SK-N-SH (cell line): ENCODE results near the gene NR5A2.

Source experiments
- CHD2 ChIP-seq: fragments of 150-350 bp; IDR thresholded peaks from 2 replicates; pipeline ENCODE4 v1.6.1; 2018; ENCODE audit warnings: low read length; ENCODE audit not compliant: partially characterized antibody
- CTCF ChIP-seq: fragments of 200-600 bp; sonication (generic); IDR thresholded peaks from 2 replicates; pipeline ENCODE4 v1.6.1; 2017; ENCODE audit warnings: antibody characterized with exemption, mild to moderate bottlenecking, moderate library complexity
- EP300 ChIP-seq, 2 experiments: IDR thresholded peaks; 2 replicates each; pipeline versions ENCODE4 v1.4.0 to v1.6.1; 2012; ENCODE audit warnings: borderline replicate concordance in 1 of 2, low read depth in 1 of 2, low read length in 1 of 2
- EZH2phosphoT487 ChIP-seq: fragments of 200-600 bp; sonication (generic); IDR thresholded peaks from 2 replicates; pipeline ENCODE4 v1.6.1; 2017; ENCODE audit warnings: low read depth, mixed run types, mild to moderate bottlenecking, antibody characterized with exemption, moderate library complexity, borderline replicate concordance
- GABPA ChIP-seq: IDR thresholded peaks from 2 replicates; pipeline ENCODE4 v1.4.0; 2012; ENCODE audit warnings: low read depth, mild to moderate bottlenecking
- POLR2AphosphoS5 ChIP-seq: IDR thresholded peaks from 2 replicates; pipeline ENCODE4 v1.6.1; 2012; ENCODE audit warnings: low read depth, low read length
- RAD21 ChIP-seq: IDR thresholded peaks from 2 replicates; pipeline ENCODE4 v1.6.1; 2012; ENCODE audit warnings: mild to moderate bottlenecking, low read length
- RCOR1 ChIP-seq: fragments of 150-350 bp; IDR thresholded peaks from 2 replicates; pipeline ENCODE4 v1.6.1; 2017; ENCODE audit warnings: antibody characterized with exemption, low read length
- SIN3A ChIP-seq: IDR thresholded peaks from 2 replicates; pipeline ENCODE4 v1.6.1; 2012; ENCODE audit warnings: low read depth, mild to moderate bottlenecking, low read length, moderate library complexity, borderline replicate concordance
- TAF1 ChIP-seq: IDR thresholded peaks from 2 replicates; pipeline ENCODE4 v1.6.1; 2012; ENCODE audit warnings: low read depth, mild to moderate bottlenecking, low read length, moderate library complexity, borderline replicate concordance
- TF ChIP-seq, protein P1 (sequence below): fragments of 150-350 bp; IDR thresholded peaks from 2 replicates; pipeline ENCODE4 v1.6.1; 2017; ENCODE audit warnings: antibody characterized with exemption, low read length, low read depth, borderline replicate concordance
- TF ChIP-seq, protein P2 (sequence below): IDR thresholded peaks from 2 replicates; pipeline ENCODE4 v1.4.0; 2012; ENCODE audit warnings: low read depth, borderline replicate concordance
- TF ChIP-seq, protein P3 (sequence below): IDR thresholded peaks from 2 replicates; pipeline ENCODE4 v1.4.0; 2012; ENCODE audit warnings: low read depth
- TF ChIP-seq, protein P4 (sequence below): IDR thresholded peaks from 2 replicates; pipeline ENCODE4 v1.6.1; 2012; ENCODE audit warnings: mild to moderate bottlenecking, low read depth, low read length, moderate library complexity

DNA sequence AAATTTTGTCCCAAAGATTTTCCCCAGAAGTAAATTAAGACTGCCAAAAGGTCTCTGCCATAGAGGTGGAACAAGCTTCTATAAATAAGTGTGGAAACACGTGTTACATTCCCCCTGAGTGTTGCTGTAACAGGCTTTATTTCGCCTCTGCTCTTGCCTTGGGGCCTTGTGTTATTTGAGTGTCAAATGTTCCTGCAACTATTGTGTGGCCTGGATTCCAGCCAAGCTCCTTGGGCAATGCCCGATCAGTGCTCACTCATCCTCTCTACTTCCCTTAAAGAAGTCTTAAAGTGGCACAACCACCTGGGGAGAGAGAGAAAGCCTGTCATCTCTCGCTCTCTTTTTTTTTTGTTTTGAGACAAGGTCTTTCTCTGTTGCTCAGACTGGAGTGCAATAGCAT is 156.7 kb downstream of the NR5A2 start:
- TF ChIP-seq, protein P1, sequence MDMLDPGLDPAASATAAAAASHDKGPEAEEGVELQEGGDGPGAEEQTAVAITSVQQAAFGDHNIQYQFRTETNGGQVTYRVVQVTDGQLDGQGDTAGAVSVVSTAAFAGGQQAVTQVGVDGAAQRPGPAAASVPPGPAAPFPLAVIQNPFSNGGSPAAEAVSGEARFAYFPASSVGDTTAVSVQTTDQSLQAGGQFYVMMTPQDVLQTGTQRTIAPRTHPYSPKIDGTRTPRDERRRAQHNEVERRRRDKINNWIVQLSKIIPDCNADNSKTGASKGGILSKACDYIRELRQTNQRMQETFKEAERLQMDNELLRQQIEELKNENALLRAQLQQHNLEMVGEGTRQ, result no peak
- TF ChIP-seq EP300 (IDR thresholded peaks at IDR 0.05; ENCODE audit: borderline replicate concordance in 1 of 2, low read depth in 1 of 2, low read length in 1 of 2) (no peak), CTCF (no peak), CHD2 (no peak), TAF1 (no peak), POLR2AphosphoS5 (no peak), GABPA (no peak), EZH2phosphoT487 (no peak), RAD21 (no peak), RCOR1 (no peak), SIN3A (no peak)
- TF ChIP-seq, protein P2, sequence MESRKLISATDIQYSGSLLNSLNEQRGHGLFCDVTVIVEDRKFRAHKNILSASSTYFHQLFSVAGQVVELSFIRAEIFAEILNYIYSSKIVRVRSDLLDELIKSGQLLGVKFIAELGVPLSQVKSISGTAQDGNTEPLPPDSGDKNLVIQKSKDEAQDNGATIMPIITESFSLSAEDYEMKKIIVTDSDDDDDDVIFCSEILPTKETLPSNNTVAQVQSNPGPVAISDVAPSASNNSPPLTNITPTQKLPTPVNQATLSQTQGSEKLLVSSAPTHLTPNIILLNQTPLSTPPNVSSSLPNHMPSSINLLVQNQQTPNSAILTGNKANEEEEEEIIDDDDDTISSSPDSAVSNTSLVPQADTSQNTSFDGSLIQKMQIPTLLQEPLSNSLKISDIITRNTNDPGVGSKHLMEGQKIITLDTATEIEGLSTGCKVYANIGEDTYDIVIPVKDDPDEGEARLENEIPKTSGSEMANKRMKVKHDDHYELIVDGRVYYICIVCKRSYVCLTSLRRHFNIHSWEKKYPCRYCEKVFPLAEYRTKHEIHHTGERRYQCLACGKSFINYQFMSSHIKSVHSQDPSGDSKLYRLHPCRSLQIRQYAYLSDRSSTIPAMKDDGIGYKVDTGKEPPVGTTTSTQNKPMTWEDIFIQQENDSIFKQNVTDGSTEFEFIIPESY, result no peak
- TF ChIP-seq, protein P3, sequence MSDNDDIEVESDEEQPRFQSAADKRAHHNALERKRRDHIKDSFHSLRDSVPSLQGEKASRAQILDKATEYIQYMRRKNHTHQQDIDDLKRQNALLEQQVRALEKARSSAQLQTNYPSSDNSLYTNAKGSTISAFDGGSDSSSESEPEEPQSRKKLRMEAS, result 0 out of 2 replicates have a peak, but pooled peaks have one; percentile 35
- TF ChIP-seq, protein P4, sequence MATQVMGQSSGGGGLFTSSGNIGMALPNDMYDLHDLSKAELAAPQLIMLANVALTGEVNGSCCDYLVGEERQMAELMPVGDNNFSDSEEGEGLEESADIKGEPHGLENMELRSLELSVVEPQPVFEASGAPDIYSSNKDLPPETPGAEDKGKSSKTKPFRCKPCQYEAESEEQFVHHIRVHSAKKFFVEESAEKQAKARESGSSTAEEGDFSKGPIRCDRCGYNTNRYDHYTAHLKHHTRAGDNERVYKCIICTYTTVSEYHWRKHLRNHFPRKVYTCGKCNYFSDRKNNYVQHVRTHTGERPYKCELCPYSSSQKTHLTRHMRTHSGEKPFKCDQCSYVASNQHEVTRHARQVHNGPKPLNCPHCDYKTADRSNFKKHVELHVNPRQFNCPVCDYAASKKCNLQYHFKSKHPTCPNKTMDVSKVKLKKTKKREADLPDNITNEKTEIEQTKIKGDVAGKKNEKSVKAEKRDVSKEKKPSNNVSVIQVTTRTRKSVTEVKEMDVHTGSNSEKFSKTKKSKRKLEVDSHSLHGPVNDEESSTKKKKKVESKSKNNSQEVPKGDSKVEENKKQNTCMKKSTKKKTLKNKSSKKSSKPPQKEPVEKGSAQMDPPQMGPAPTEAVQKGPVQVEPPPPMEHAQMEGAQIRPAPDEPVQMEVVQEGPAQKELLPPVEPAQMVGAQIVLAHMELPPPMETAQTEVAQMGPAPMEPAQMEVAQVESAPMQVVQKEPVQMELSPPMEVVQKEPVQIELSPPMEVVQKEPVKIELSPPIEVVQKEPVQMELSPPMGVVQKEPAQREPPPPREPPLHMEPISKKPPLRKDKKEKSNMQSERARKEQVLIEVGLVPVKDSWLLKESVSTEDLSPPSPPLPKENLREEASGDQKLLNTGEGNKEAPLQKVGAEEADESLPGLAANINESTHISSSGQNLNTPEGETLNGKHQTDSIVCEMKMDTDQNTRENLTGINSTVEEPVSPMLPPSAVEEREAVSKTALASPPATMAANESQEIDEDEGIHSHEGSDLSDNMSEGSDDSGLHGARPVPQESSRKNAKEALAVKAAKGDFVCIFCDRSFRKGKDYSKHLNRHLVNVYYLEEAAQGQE, result no peak
